ENCODE data around the gene IFNAR1.

GRCh38 chr21:33397717-33398116 is 72.9 kb downstream of the IFNAR1 start:
- TF ChIP-seq CTCF (conservative IDR thresholded peaks at IDR 0.05; ENCODE audit: low read length) (no peak), EZH2phosphoT487 (IDR thresholded peaks at IDR 0.05; ENCODE audit: borderline replicate concordance) (no peak)

All from Loucy (cell line).